OCI-LY1 (cell line): Measurements from ENCODE around the gene GPR68.

Experiments used
- EZH2 ChIP-seq: fragments of 200-600 bp; sonication (generic), shearing (Covaris generic); IDR thresholded peaks from 2 replicates; pipeline ENCODE4 v1.8.0; 2017; ENCODE audit warnings: borderline replicate concordance, mixed run types, mild to moderate bottlenecking, antibody characterized with exemption, low read length, moderate library complexity, mixed read lengths
- TF ChIP-seq, protein P1 (sequence below): fragments of 200-600 bp; sonication (generic), shearing (Covaris generic); IDR thresholded peaks from 2 replicates; pipeline ENCODE4 v1.5.1; 2017; ENCODE audit warnings: mild to moderate bottlenecking, antibody characterized with exemption, low read length, moderate library complexity, mixed read lengths

DNA sequence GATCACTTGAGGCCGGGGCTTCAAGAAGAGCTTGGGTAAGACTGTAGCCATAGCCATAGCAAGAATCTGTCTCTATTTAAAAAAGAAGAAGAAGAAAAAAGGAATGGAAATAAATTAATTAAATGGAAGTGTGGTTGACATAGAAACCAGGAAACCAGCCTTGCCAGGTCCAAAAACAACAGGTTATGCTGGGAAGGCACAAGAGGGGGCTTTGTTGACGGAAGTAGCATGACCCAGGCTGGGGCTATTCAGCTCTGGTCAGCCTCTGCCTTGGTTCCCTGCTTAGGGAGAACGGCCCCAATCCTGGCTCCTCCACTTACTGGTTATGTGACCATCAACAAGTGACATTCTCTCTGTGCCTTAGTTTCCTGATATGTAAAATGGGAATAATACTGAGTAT is 14.4 kb upstream of the GPR68 start:
- TF ChIP-seq EZH2: no peak
- TF ChIP-seq, protein P1, sequence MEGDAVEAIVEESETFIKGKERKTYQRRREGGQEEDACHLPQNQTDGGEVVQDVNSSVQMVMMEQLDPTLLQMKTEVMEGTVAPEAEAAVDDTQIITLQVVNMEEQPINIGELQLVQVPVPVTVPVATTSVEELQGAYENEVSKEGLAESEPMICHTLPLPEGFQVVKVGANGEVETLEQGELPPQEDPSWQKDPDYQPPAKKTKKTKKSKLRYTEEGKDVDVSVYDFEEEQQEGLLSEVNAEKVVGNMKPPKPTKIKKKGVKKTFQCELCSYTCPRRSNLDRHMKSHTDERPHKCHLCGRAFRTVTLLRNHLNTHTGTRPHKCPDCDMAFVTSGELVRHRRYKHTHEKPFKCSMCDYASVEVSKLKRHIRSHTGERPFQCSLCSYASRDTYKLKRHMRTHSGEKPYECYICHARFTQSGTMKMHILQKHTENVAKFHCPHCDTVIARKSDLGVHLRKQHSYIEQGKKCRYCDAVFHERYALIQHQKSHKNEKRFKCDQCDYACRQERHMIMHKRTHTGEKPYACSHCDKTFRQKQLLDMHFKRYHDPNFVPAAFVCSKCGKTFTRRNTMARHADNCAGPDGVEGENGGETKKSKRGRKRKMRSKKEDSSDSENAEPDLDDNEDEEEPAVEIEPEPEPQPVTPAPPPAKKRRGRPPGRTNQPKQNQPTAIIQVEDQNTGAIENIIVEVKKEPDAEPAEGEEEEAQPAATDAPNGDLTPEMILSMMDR: no peak
